A549 (cell line): ENCODE measurements around the gene GDF10.

Source experiments
- CBX2 ChIP-seq: fragments of 200-600 bp; sonication (generic); IDR thresholded peaks from 2 replicates; pipeline ENCODE4 v1.6.1; 2016; ENCODE audit warnings: low read depth, mild to moderate bottlenecking, borderline replicate concordance
- POLR2A ChIP-seq: IDR thresholded peaks from 2 replicates; pipeline ENCODE4 v1.6.1; 2012; ENCODE audit warnings: mild to moderate bottlenecking, low read length

- TF ChIP-seq POLR2A: no peak
- TF ChIP-seq CBX2: no peak
Observed at GRCh38 chr10:47303866-47304265, 3.9 kb downstream of the GDF10 start.
